Esophagus muscularis mucosa (tissue), 3 donors: Measurements from ENCODE around the gene AGK.

ENCODE experiments used
- POLR2A ChIP-seq: fragments of 450-650 bp; IDR thresholded peaks from one replicate; pipeline ENCODE4 v1.6.1; 2017; ENCODE audit warnings: antibody characterized with exemption, moderate library complexity, mild to moderate bottlenecking, low read depth
- POLR2AphosphoS5 ChIP-seq, 2 donors: sonication (generic); formaldehyde crosslinking; IDR thresholded peaks; one replicate each; pipeline ENCODE4 v1.6.1; 2017; ENCODE audit warnings: antibody characterized with exemption in 2 of 2
- TF ChIP-seq, protein P1 (sequence below), 3 experiments: fragments of 200-600 bp in 2 of 3; fragments of 450-650 bp in 1 of 3; sonication (generic) in 2 of 3; IDR thresholded peaks; one replicate each; pipeline ENCODE4 v1.5.1; 2017 to 2019; ENCODE audit warnings: antibody characterized with exemption in 3 of 3, mild to moderate bottlenecking in 2 of 3, moderate library complexity in 1 of 3

DNA sequence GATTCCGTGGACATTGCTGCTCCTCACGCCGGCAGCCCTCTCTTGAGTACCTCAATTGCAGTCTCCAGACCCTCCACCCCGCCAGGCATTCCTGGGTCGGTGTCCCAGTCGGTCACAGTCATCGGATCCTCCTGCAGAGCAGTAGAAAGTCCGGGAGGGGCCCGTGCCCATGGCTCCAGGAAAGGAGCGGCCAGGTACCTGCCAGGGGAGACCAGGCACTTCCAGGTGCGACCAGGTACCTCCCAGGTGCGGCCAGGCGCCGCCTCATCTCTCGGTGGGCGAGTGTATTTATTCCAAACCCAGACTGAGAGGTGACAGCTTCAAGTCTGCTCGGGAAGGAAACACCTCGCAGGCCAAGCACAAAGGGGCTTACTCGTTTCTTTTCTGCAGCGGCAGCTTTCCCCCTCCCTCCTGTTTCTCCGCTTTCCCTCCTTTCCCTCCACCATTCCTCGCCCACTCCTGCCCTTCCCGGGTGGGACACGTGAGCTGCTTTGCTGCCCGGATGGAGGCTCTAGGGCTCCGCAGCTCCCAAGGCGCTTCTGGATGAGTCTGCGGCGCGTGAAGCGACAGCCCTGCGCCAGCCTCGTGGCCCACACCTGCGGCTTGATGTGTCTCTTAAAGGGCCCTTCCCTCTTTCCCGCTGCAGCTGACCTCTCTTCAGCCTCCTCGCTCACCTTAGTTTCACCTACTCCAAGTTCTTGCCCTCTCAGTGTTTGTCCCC lies 39.4 kb upstream of the AGK start:
- TF ChIP-seq, protein P1, sequence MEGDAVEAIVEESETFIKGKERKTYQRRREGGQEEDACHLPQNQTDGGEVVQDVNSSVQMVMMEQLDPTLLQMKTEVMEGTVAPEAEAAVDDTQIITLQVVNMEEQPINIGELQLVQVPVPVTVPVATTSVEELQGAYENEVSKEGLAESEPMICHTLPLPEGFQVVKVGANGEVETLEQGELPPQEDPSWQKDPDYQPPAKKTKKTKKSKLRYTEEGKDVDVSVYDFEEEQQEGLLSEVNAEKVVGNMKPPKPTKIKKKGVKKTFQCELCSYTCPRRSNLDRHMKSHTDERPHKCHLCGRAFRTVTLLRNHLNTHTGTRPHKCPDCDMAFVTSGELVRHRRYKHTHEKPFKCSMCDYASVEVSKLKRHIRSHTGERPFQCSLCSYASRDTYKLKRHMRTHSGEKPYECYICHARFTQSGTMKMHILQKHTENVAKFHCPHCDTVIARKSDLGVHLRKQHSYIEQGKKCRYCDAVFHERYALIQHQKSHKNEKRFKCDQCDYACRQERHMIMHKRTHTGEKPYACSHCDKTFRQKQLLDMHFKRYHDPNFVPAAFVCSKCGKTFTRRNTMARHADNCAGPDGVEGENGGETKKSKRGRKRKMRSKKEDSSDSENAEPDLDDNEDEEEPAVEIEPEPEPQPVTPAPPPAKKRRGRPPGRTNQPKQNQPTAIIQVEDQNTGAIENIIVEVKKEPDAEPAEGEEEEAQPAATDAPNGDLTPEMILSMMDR (IDR thresholded peaks at IDR 0.05): no peak
- no peak for TF ChIP-seq POLR2AphosphoS5 (IDR thresholded peaks at IDR 0.05)
- TF ChIP-seq POLR2A: no peak
